Stimulated activated CD4-positive, alpha-beta T cell treated with anti-CD3 and anti-CD28 coated beads, TNF-alpha, amount 100 ng/mL, for 48 hours (primary cell): ENCODE results near the gene GAS7.
"Not testable (repeated sequence)": the region's sequence is repeated elsewhere in the genome, so short reads cannot be mapped to it uniquely, and the experiment has no call there.

Source experiments
- DNase-seq, 3 donors: peaks; one replicate each; pipeline ENCODE4 v3.0.0-alpha.2; 2020; ENCODE audit warnings: low read depth in 3 of 3

The GAS7 gene

DNA sequence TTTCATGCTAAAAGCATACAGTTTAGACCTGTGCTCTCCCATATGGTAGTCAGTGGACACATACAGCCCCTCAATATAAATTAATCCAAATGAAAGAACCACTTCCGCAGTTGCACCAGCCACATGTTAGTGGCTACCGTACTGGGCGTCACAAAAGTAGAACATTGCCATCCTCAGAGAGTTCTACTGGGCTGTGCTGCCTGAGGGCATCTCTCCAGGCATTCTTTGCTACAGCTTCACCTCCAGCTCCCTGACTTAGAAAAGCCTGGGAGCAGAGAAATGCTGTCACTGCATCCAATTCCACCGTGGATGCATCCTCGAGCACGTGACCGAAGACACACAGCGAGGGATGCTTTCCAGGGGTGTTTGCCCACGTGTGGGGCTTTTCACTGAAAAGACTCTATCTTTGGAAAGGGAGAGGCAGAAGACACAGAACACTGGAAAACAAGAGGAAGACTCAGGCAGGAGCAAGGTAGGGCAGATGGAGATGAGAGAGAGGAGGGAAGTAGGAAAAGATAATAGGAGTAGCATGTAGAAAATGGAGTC lies 86.4 kb downstream of the GAS7 start:
- no peak for DNase-seq

- DNase-seq = no peak
Measured at GRCh38 chr17:10109146-10109545, 89.3 kb downstream of the GAS7 start.

DNA sequence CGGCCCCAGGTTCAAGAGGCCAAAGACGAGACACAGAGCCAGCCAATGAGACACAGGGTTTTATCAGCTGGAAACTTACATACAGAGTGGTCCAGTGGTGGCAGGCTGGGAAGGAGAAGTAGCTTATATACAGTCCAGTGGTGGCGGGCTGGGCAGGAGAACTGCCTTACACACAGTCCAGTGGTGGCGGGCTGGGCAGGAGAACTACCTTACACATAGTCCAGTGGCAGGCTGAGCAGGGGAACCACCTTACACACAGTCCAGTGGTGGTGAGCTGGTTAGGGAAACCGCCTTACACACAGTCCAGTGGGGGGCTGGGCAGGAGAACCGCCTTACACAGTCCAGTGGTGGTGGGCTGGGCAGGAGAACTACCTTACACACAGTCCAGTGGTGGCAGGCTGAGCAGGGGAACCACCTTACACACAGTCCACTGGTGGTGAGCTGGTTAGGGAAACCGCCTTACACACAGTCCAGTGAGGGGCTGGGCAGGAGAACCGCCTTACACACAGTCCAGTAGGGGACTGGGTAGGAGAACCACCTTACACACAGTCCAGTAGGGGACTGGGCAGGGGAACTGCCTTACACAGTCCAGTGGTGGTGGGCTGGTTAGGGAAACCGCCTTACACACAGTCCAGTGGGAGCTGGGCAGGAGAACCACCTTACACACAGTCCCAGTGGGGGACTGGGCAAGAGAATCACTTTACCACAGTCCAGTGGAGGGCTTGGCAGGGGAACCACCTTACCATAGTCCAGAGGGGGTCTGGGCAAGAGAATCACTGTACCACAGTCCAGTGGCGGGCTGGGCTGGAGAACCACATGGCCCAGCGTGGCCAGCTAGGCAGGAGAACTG lies 90.9 kb downstream of the GAS7 start:
- DNase-seq = no peak

DNA sequence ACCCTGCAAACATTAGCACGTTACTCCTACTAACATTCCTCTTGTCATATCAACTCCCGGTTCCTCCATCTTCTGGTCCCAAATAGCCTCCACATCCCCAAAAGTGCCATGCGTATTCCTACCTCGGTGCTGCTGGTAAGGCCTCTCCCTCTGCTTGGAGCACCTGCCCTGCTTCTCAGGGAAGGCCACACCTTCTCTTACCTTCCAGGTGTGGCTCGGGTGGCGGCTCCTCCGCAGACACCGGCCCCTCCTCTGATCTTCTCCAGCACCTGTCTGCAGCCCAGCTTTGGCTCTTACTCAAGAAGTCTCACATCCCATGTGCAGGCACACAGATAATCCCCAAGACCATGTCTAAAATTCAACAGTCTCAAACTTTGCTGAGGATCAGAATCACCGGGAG lies 92.3 kb downstream of the GAS7 start:
- DNase-seq = no peak

- no peak for DNase-seq
Measured at GRCh38 chr17:10105513-10106001, 92.8 kb downstream of the GAS7 start.

GRCh38 chr17:10103712-10104111 lies 94.7 kb downstream of the GAS7 start:
- no peak for DNase-seq

GRCh38 chr17:10102817-10103216 lies 95.6 kb downstream of the GAS7 start:
- no peak for DNase-seq

GRCh38 chr17:10099051-10099571 lies 99.3 kb downstream of the GAS7 start:
- DNase-seq = no peak

GRCh38 chr17:10096596-10096995 lies 101.8 kb downstream of the GAS7 start:
- no peak for DNase-seq

- not testable (repeated sequence) for DNase-seq
Measured at GRCh38 chr17:10095295-10095694, 103.1 kb downstream of the GAS7 start.

GRCh38 chr17:10094797-10095196 lies 103.6 kb downstream of the GAS7 start:
- no peak for DNase-seq

GRCh38 chr17:10092595-10092994 lies 105.8 kb downstream of the GAS7 start:
- no peak for DNase-seq

- no peak for DNase-seq
Measured at GRCh38 chr17:10091046-10091445, 107.4 kb downstream of the GAS7 start.

- no peak for DNase-seq
Measured at GRCh38 chr17:10089196-10089804, 109.1 kb downstream of the GAS7 start.

DNA sequence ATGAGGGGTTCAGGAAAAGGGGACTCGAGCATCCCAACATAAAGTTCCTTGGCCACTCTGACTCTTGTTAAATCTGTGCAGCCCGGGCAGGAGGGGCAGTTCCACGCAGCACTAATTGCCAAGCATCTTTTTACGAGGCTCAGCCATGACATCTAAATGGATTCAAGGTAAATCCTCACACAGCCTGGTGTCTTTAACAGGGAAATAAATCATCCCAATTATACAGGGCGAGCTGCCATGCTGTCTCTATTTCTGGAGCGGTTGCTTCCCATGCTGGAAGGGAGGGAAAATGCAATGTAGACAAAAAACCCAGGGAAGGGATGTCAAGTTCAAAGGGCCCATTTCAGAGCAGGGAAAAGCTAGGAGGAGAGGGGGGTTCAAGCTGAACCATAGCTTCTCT lies 110.0 kb downstream of the GAS7 start:
- DNase-seq = no peak

- DNase-seq = no peak
Measured at GRCh38 chr17:10087355-10087754, 111.1 kb downstream of the GAS7 start.

GRCh38 chr17:10083864-10084263 lies 114.5 kb downstream of the GAS7 start:
- no peak for DNase-seq

DNA sequence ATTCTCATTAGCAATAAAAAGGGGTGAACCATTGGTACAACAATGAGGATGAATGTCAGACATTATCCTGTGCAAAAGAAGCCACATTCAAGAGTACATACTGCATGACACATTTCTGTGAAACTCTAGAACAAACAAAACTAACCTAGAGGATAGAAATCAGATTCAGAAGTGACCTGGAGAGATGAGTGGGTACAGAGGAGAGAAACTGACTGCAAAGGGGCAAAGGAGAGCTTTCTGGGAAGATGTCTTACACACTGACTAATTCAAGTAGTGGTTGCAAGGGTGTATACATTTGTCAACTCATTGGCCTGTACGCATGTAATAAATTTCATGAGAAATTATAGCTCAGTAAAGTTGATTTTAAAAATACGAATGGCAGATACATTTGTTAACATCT lies 115.6 kb downstream of the GAS7 start:
- DNase-seq = no peak

- DNase-seq = no peak
Measured at GRCh38 chr17:10081571-10082169, 116.7 kb downstream of the GAS7 start.

DNA sequence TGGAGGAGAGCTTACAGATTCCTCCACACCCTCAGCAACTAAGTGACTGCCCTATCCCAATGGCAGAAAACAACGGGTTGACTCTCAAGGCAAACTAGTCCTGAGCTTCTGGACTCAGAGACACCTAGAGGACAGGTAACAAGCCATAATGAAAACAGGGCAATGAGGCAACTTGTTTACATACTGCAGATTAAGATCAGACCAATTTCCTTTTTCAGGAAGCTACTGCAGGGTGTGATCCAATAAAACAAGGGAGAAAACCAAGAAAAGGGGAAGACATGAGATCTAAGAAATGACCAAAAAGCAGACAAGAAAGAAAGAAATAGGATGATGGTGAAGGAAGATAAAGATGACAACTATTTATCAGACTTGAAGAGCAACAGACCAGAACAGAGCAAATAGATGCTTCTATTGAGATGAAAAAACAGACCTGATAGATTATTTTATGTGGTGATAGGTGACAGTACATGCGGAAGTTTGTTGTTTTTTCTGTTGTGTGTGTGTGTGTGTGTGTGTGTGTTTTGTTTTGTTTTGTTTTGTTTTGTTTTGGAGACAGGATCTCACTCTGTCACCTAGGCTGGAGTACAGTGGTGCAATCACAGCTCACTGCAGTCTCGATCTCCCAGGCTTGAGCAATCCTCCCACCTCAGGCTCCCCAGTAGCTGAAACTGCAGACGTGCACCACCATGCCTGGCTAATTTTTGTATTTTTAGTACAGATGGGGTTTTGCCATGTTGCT lies 120.7 kb downstream of the GAS7 start:
- no peak for DNase-seq

DNA sequence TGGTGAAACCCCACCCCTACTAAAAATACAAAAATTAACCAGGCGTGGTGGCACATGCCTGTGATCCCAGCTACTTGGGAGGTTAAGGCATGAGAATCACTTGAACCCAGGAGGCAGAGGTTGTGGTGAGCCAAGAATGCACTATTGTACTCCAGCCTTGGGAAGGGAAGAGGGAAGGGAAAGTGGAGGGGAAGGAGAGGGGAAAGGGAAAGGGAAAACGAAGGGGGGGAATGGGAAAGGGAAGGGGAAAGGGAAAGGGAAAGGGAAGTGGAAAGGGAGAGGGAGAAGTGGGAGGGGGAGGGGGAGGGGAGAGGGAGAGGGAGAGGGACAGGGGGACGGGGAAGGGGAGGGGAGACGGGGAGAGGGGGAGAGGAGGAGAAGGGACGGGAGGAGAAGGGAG lies 122.5 kb downstream of the GAS7 start:
- no peak for DNase-seq

DNA sequence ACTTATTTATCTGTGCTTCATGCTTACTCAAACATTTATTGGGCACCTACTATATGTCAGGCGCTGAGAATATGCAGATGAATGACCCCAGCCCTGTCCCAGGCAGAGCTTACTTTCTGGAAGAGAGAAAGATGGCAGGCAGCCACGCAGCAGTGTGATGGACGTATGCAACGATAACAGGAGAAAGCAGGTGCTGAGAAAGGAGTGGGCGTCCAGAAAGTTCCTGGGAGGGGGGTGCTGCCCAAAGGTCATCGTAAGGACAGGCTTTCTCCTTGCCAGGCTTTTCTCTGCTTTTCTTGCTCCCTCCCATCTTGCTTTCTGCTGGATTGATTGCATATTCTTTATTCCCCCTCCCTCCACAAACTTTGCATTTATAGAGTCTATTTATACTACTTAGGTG lies 124.5 kb downstream of the GAS7 start:
- DNase-seq = no peak
